KBM-7 (cell line): ENCODE measurements around the gene CD209.

Source experiments
- DNase-seq: peaks from one replicate; pipeline ENCODE4 v3.0.0-alpha.2; 2015
- in situ Hi-C: fragments of 300-500 bp; cut with MboI; formaldehyde crosslinking; loops from 2 replicates; pipeline ENCODE4 v1.14.3; 2020; ENCODE audit warnings: low sequenced_read_pairs, low pct_unique_long_range_greater_than_20kb, mixed read lengths

CD209 gene

DNA sequence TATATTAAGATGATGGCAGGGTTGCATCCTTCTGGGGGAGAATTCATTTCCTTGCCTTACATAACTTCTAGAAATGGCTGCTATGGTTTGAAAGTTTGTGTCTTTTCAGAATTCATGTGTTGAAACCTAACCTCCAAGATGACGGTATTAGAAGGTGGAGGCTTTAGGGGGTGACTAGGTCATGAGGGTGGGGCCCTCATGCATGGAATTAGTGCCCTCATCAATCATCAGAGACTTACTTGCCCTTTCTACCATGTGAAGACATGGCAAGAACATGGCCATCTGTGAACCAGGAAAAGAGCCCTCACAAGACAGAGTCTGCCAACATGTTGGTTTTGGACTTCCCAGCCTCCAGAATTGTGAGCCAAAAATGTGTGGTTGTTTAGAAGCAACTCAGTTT, 30.6 kb downstream of the CD209 start:
- in situ Hi-C loops: no loop called here
- DNase-seq: no peak

DNA sequence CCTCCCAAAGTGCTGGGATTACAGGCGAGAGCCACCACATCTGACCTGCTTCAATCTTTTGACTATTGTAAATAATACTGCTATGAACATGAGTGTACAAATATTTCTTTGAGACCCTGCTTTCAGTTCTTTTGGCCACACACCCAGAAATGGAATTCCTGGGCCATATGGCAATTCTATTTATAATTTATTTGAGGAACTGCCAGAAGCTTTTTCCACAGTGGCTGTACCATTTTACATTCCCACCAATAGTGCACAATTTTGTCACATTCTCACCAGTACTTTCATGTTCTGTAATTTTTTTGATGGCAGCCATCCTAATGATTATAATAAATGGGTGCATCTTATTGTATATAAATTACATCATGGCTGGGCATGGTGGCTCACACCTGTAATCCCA, 31.7 kb downstream of the CD209 start:
- no peak for DNase-seq
- in situ Hi-C loops: no loop called here

- in situ Hi-C loops: no loop called here
Observed at GRCh38 chr19:7710616-7711015, 36.7 kb downstream of the CD209 start.

GRCh38 chr19:7709932-7710460, 37.3 kb downstream of the CD209 start:
- in situ Hi-C loops: no loop called here
- no peak for DNase-seq

More at GRCh38 chr19:7710616-7711015, 36.7 kb downstream of the CD209 start:
- DNase-seq: no peak

DNA sequence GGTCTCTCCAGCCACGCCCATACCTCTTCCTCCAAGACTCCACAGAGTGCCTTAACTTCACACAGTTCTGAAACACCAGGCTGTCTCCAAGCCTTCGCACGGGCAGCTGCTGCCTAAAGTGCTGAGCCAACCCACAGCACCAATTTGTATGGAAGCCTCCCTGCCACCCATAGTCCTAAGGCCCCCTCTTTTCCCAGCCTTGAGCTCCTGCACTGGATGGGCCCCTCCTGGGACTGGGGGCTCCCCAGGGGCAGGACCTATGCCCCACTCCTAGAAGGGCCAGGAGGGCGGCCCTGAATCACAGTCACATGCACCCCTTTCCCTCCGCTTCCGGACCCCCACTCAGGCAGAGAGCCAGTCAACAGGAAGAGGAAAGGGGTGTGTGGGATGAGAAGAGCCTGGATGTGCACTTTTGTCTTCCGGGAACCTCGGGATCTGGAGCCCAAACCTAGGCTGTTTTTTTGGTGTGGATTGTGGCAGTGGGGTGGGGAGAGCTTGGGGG, 40.3 kb downstream of the CD209 start:
- in situ Hi-C loops: no loop called here
- no peak for DNase-seq

DNA sequence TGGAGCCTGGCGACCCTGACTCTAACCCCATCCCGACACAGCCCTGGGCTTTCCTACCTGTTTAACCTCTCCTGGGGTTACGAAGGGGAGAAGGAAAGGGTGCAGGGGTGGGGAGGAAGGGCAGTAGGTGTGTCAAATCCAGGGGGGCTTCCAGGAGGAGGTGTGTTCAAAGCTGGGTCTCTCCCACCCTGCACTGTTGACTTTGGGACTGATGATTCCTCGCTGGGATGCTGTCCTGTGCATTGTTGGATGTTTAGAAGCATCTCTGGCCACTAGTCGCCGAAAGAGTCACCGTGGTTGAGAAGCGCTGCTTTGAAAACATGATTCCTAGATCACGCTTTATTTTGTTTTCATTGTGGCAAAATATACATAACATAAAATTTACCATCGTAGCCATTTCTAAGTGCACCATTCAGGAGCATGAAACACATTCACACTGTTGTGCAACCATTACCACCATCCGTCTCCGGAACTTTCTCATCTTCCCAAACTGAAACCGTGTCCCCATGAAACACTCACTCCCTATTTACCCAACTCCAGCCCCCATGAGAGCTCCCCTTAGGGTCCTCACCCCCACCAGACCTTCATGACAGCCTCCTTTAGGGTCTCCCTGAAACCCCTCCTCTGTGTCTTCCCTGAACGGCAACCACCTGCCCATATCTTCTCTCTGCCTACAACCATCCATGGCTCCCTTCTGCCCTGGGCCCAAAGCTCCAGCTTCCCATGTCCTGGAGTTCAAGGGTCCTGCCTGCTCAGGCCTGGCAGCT, 41.0 kb downstream of the CD209 start:
- in situ Hi-C loops: no loop called here
- no peak for DNase-seq

- in situ Hi-C loops: no loop called here
Observed at GRCh38 chr19:7705387-7706187, 41.7 kb downstream of the CD209 start.

DNA sequence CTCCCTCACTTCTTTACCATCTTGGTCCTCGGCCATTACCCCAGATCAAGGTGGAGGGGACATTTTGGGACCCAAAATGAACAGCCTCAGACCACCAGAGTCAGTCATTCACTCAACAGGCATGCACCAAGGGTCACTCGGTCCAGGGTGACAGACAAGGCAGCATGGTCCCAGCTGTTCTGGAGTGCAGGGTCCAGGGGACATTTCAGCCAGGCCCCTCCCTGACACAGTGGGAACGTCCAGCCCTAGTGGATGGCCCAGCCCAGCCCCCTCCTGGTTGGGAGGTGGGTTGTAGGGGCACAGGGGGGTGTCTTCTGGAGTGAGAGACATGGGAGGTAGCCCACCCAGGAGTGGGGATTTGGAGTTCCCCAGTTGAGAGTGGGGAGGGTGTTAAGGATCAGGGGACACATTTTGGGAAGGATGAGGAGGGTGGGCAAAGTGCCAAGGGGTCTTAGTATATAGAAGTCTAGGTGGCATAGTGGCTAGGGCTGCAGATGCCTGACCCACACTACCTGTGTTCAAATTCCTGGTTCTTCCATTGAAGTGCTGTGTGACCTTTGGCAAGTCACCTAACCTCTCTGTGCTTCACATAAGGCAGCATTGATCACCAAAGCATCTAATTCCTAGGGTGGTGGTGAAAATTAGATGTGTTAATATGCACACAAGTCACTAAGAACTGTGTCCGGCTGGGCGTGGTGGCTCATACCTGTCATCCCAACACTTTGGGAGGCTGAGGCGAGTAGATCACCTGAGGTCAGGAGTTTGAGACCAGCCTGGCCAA, 42.9 kb downstream of the CD209 start:
- in situ Hi-C loops: no loop called here
- DNase-seq: no peak

More at GRCh38 chr19:7705387-7706187, 41.7 kb downstream of the CD209 start:
- DNase-seq: peak; percentile 25

DNA sequence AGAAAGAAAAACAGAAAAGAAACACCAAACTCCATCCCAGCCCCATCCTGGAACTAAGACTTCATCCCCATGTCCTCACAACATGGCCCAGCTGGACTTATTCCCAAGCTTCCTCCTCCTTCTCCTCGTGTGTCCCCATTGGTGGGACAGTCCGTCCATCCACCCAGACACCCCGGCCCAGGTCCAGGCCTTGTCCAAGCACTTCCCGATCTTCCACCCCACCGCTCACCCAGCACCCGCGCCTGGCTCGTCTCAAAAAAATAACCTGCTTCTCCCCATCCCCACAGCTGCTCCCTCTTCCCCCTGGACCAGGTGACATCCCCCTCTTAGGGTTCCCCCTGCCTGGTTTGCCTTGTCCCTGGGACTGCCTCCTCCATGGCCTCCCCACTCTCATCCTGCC, 44.0 kb downstream of the CD209 start:
- DNase-seq: no peak
- in situ Hi-C loops: no loop called here

DNA sequence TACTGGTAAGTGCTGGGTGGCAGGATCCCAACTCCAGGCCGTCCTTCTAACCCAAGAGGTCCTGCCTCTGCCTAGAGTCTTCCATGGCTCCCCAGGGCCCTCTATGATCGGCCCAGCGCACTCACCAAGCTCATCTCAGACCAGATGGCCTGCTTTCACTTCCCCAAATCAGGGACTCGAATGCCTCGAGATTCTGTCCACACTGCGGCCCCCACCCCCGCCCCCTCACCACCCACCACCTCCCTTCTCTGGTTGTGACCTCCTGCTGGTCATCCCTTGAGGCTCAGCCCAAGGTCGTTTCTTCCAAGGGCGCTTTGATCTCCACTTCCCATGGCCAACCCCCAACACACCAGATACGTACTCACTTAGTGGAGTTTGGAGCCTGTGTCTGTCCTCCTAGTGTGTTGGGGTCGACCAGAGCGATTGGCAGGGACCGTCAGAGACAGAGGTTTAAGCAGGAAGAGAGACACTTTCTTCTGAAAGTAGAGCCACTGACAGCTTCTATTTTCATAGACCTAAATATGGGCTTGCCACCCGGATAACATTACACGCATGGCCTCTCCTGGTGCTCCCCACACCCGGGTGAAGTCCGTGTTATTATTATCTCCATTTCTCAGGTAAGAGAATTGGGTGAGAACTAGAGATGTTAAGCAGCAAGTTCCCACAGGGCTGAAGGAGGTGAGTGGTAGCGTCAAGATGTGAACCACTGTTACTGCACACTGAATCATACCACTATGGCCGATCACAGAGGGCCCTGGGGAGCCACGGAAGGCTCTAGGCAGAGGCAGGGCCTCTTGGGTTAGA, 45.5 kb downstream of the CD209 start, which contains the start of gene FCER2:
TSS of gene FCER2 (minus strand) at position 478 of the 804 bp plus-strand sequence. CDS start 2,371 bp downstream, outside the sequence.
- no peak for DNase-seq
- in situ Hi-C loops: no loop called here

- DNase-seq: no peak
- in situ Hi-C loops: no loop called here
Observed at GRCh38 chr19:7701049-7701653, 46.2 kb downstream of the CD209 start.

GRCh38 chr19:7699417-7700401, 47.6 kb downstream of the CD209 start:
- in situ Hi-C loops: no loop called here
- DNase-seq: peak; percentile 24

DNA sequence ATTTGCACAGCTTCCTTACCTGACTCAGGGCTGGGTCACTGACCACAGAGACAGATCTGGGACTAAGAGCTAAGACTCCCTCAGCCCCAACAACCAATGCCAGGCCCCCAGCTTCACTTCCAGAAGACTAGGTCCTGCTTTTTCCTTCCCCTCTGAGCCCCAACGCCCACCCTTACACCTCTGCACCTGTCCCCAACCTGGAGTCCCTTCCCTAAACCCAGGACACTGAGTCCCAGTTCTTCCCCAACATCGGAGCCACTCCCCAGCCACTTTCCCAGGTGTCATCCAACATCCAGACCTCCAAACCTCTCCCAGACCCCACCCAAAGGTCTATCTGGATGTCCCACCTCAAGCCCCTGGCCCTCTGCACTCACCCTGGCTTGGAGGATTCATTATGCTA, 48.3 kb downstream of the CD209 start:
- DNase-seq: no peak
- in situ Hi-C loops: no loop called here

- no peak for DNase-seq
- in situ Hi-C loops: no loop called here
Observed at GRCh38 chr19:7698583-7698982, 48.8 kb downstream of the CD209 start.

GRCh38 chr19:7697721-7698287, 49.5 kb downstream of the CD209 start:
- no peak for DNase-seq
- in situ Hi-C loops: no loop called here

- in situ Hi-C loops: no loop called here
Observed at GRCh38 chr19:7694499-7694898, 52.8 kb downstream of the CD209 start.

More at GRCh38 chr19:7694499-7694898, 52.8 kb downstream of the CD209 start:
- no peak for DNase-seq
